Activated T-cell treated with anti-CD3 and anti-CD28 coated beads, Interleukin-2, amount 50 U/mL, for 72 hours (primary cell): ENCODE data around the gene HTRA2. TPM values are rescaled to one million over a fixed set of nuclear protein-coding genes. Genes with fewer than 3 reads are reported as not detected.

Source experiments
- ATAC-seq, 2 donors: fragments of 150-1000 bp; cut with Tn5 transposase; replicated peaks in 1 of 2; 2 replicates each; pipeline ENCODE4 v1.10.0; 2021; ENCODE audit warnings: moderate library complexity in 2 of 2, mild to moderate bottlenecking in 1 of 2
- DNase-seq, 2 donors: peaks; one replicate each; pipeline ENCODE4 v3.0.0; 2021 to 2022; ENCODE audit warnings: mixed read lengths in 1 of 2
- H3K27ac Mint-ChIP-seq: one replicate; pipeline ENCODE4 v1.8.0; 2022; ENCODE audit warnings: mild to moderate bottlenecking, moderate library complexity, mixed read lengths
- H3K27me3 Mint-ChIP-seq: one replicate; pipeline ENCODE4 v1.8.0; 2022; ENCODE audit warnings: low read depth, mixed read lengths
- H3K36me3 Mint-ChIP-seq, 2 donors: one replicate each; pipeline ENCODE4 v1.8.0; 2022; ENCODE audit warnings: mixed read lengths in 2 of 2, mild to moderate bottlenecking in 1 of 2; ENCODE audit not compliant: insufficient read depth in 2 of 2
- H3K4me1 Mint-ChIP-seq: one replicate; pipeline ENCODE4 v1.8.0; 2022; ENCODE audit warnings: low read depth, mixed read lengths
- H3K4me3 Mint-ChIP-seq, 2 donors: one replicate each; pipeline ENCODE4 v1.8.0; 2022; ENCODE audit warnings: mild to moderate bottlenecking in 2 of 2, mixed read lengths in 2 of 2, moderate library complexity in 2 of 2
- H3K9me3 Mint-ChIP-seq, 2 donors: one replicate each; pipeline ENCODE4 v1.8.0; 2022; ENCODE audit warnings: mixed read lengths in 2 of 2
- total RNA-seq, 2 donors: library from RNA; stranded (reverse); gene quantifications; one replicate each; pipeline ENCODE4 v1.2.3, GENCODE V29; 2022

The HTRA2 gene
- total RNA-seq, 2 donors from 2014 or later = 74.3 to 84.9 TPM

- ATAC-seq = no peak
- Mint-ChIP-seq H3K4me1 (peaks cover 9% of the 10 kb centered on the region), H3K36me3 (peaks cover 0 to 2% of the 10 kb centered on the region in 2 donors), H3K9me3 (no peaks in the 10 kb centered on the region), H3K27me3 (peaks cover 40% of the 10 kb centered on the region), H3K27ac (no peak overlapping the region), H3K4me3 (no peak overlapping the region)
- no peak for DNase-seq
Observed at GRCh38 chr2:74544634-74545033, 14.9 kb downstream of the HTRA2 start.

GRCh38 chr2:74546004-74546403 is 16.3 kb downstream of the HTRA2 start:
- H3K4me1 Mint-ChIP-seq = peaks cover 13% of the 10 kb centered on the region
- peaks cover 0 to 2% of the 10 kb centered on the region in 2 donors for H3K36me3 Mint-ChIP-seq
- H3K27ac Mint-ChIP-seq = no peak overlapping the region
- DNase-seq (no peak), ATAC-seq (no peak)
- peaks cover 53% of the 10 kb centered on the region for H3K27me3 Mint-ChIP-seq
- no peak overlapping the region for H3K4me3 Mint-ChIP-seq
- H3K9me3 Mint-ChIP-seq = no peaks in the 10 kb centered on the region

DNA sequence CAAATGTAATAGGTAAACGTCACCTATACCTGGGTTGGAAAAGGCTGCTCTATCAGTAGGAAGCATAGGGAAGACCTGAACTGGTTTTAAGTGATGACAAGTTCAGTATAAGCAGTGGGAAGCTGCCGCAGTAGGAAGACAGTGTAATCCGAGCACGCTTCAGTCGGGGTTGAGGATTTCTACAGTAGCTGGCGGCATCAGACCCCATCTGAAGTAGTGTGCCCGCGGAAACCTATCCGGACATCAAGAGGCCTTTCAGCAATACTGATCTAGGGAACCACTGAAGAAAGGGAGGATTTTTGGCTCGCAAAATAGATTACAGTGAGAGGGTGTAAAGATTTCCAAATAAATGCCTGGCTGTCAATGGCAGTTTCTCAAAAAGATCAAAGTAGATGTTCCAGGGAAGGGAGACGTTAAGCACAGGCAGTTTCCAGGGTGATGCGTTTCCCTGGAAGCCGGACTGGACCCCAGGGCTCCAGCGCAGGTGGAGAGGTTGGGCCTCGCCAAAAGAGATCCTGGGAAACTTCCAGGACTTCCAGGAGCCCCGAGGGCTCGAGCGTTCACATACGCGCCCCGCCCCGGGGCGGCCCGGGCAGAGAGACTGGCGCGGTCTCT is 18.7 kb downstream of the HTRA2 start:
- peaks cover 57% of the 10 kb centered on the region for H3K27me3 Mint-ChIP-seq
- no peak overlapping the region for H3K27ac Mint-ChIP-seq
- H3K9me3 Mint-ChIP-seq = no peaks in the 10 kb centered on the region
- ATAC-seq (no peak), DNase-seq (no peak)
- peaks cover 0 to 2% of the 10 kb centered on the region in 2 donors for H3K36me3 Mint-ChIP-seq
- H3K4me1 Mint-ChIP-seq = peaks cover 23% of the 10 kb centered on the region
- peak overlapping the region; percentile 78 to 84 for H3K4me3 Mint-ChIP-seq

GRCh38 chr2:74548900-74549826 is 19.4 kb downstream of the HTRA2 start:
- H3K27ac Mint-ChIP-seq = no peak overlapping the region
- H3K9me3 Mint-ChIP-seq = no peaks in the 10 kb centered on the region
- peak; percentile 45 to 63 for DNase-seq
- H3K36me3 Mint-ChIP-seq = peaks cover 0 to 2% of the 10 kb centered on the region in 2 donors
- H3K4me3 Mint-ChIP-seq = peak overlapping the region; percentile 76 to 78
- ATAC-seq = peak; percentile 70 to 83
- H3K4me1 Mint-ChIP-seq = peaks cover 28% of the 10 kb centered on the region
- peaks cover 57% of the 10 kb centered on the region for H3K27me3 Mint-ChIP-seq

- ATAC-seq = no peak
- no peak for DNase-seq
- H3K9me3 Mint-ChIP-seq = no peaks in the 10 kb centered on the region
- peaks cover 28% of the 10 kb centered on the region for H3K4me1 Mint-ChIP-seq
- H3K36me3 Mint-ChIP-seq = peaks cover 0 to 7% of the 10 kb centered on the region in 2 donors
- H3K27ac Mint-ChIP-seq = no peak overlapping the region
- peaks cover 57% of the 10 kb centered on the region for H3K27me3 Mint-ChIP-seq
- H3K4me3 Mint-ChIP-seq = peak overlapping the region; percentile 48 to 76
Observed at GRCh38 chr2:74550231-74550630, 20.5 kb downstream of the HTRA2 start.

DNA sequence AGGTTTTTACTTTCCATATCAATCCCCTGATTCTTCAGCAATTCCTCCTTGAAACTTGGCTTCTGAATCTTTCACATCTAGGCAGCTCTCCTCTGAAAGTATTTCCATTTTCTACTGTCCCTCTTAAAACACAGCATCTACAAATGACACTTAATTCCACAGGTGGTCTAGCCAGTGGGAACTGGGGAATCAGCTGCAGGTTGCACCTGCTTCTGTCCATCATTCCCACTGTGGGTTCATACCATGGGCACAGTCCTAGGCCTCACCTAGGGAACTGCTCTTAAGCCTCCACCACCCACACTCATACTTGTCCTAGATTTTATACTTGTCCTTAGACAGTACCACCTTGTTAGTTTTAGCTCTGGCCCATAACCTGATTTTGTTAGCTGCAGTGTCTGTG is 21.8 kb downstream of the HTRA2 start:
- no peak overlapping the region for H3K4me3 Mint-ChIP-seq

DNA sequence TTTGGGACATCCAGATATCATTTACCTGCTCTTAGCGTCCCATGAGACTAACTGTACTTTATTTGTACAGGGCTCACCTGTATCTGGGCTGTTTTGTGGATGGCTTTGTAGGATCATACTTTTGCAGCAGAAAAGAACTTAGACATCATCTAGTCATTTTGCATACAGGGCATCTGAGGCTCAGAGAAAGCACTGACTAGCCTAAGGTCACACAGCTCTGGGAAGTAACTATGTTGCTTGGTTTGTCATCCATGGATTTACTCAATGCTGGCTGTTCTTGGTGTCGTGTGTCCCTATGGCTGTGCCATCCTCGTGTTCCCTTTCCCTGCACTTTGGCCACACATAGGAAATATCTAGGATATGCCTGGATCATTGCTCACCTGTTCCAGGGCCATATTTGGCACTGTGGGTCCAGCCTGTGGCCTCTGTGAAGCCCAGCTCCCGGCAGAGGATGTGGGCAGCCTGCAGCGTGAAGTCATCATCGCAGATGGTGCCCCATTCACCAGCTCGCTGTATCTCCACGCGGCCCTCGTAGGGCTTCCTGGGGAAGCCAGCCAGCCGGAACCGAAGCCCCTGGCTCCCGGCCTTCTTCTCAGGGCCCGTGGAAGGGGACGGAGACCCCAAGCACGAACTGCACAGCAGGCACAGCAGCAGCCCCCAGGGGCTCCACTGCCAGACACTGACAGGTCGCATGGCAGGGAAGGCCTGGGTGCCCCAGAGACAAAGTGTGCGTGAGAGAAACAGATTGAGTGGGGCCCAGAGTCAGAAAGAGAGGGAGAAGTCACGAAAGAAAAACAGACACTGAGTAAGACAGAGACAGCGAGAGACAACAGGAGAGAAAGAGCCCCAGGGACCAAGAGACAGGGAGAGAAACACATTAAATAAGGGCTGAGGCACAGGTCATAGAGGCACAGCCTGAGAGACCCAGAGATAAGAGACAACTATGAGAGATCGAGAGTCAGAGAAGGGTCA is 22.5 kb downstream of the HTRA2 start:
- no peak for ATAC-seq
- Mint-ChIP-seq H3K4me3 (peak overlapping the region; percentile 0 to 8), H3K4me1 (peaks cover 33% of the 10 kb centered on the region), H3K9me3 (no peaks in the 10 kb centered on the region), H3K36me3 (peaks cover 4 to 7% of the 10 kb centered on the region in 2 donors), H3K27me3 (peaks cover 40% of the 10 kb centered on the region), H3K27ac (peak overlapping the region; percentile 1)
- DNase-seq = no peak

More for the DNA sequence above, 21.8 kb downstream of the HTRA2 start:
- Mint-ChIP-seq H3K27me3 (peaks cover 45% of the 10 kb centered on the region), H3K4me1 (peaks cover 33% of the 10 kb centered on the region), H3K9me3 (no peaks in the 10 kb centered on the region), H3K27ac (no peak overlapping the region), H3K36me3 (peaks cover 0 to 7% of the 10 kb centered on the region in 2 donors)
- DNase-seq = no peak
- no peak for ATAC-seq

GRCh38 chr2:74552914-74553811 is 23.4 kb downstream of the HTRA2 start:
- Mint-ChIP-seq H3K27me3 (peaks cover 31% of the 10 kb centered on the region), H3K36me3 (peaks cover 6 to 7% of the 10 kb centered on the region in 2 donors), H3K9me3 (no peaks in the 10 kb centered on the region), H3K4me1 (peaks cover 31% of the 10 kb centered on the region), H3K27ac (peak overlapping the region; percentile 64), H3K4me3 (peak overlapping the region; percentile 62 to 64)
- ATAC-seq (no peak), DNase-seq (peak in 1 of 2 donors; percentile 5)

GRCh38 chr2:74553892-74554819 is 24.4 kb downstream of the HTRA2 start, which contains the start of the genes DOK1 and LOXL3:
Gene DOK1, plus strand, starts transcription at chr2:74554720. Its CDS starts 35 bp downstream, at chr2:74554755.
Gene LOXL3, minus strand, starts transcription at chr2:74553942. Its CDS starts 1,308 bp downstream, at chr2:74552634.
- Mint-ChIP-seq H3K27ac (peak within 1 kb of the TSS; percentile 80), H3K36me3 (peaks cover 5 to 6% of the 10 kb centered on the region in 2 donors), H3K4me3 (peak within 1 kb of the TSS; percentile 89), H3K27me3 (peaks cover 27% of the 10 kb centered on the region), H3K9me3 (no peaks in the 10 kb centered on the region), H3K4me1 (peaks cover 27% of the 10 kb centered on the region)
- peak; percentile 80 to 88 for DNase-seq
- ATAC-seq = peak; percentile 75 to 82

DNA sequence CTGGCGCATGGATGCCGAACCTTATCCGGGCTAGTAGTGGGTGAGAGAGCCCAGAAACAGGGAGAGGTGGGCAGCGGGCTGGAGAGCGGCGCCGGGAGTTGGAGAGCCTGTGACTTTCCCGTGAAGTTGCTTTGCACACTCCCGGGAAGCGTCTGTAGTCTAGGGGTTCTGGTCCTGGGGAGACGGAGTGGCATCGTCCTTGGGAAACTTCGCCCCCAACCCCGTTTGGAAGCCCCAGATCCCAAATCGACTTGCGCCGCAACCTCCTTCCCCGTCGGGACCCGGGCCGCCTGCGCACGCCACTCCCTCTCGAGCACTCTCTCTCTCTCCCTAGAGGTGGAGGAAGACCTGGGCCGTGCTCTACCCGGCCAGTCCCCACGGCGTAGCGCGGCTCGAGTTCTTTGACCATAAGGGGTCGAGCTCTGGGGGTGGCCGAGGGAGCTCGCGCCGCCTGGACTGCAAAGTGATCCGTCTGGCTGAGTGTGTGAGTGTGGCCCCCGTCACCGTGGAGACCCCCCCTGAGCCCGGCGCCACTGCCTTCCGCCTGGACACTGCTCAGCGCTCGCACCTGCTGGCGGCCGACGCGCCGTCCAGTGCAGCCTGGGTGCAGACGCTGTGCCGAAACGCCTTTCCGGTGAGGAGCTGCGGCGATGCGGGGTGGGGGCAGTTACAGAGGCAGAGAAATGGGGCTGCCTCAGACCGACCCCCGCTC is 25.2 kb downstream of the HTRA2 start:
- DNase-seq (peak; percentile 51 to 58), ATAC-seq (peak; percentile 40 to 63)
- Mint-ChIP-seq H3K4me3 (peak overlapping the region; percentile 89), H3K9me3 (no peaks in the 10 kb centered on the region), H3K27ac (peak overlapping the region; percentile 80), H3K4me1 (peaks cover 24% of the 10 kb centered on the region), H3K27me3 (peaks cover 21% of the 10 kb centered on the region), H3K36me3 (peaks cover 5 to 6% of the 10 kb centered on the region in 2 donors)
